Colonic mucosa (tissue), 4 donors: ENCODE results near the gene IL1R1. TPM values are rescaled to one million over a fixed set of nuclear protein-coding genes. Genes with fewer than 3 reads are reported as not detected.

Source experiments
- DNase-seq: peaks from one replicate; pipeline ENCODE4 v3.0.0-alpha.2; 2020
- H3K27ac ChIP-seq: fragments of 200-600 bp; one replicate; pipeline ENCODE4 v1.8.0; 2021
- H3K27me3 ChIP-seq: fragments of 200-600 bp; one replicate; pipeline ENCODE4 v1.8.0; 2021
- H3K36me3 ChIP-seq: fragments of 200-600 bp; one replicate; pipeline ENCODE4 v1.8.0; 2021
- H3K4me1 ChIP-seq: fragments of 200-600 bp; one replicate; pipeline ENCODE4 v1.8.0; 2021; ENCODE audit warnings: mild to moderate bottlenecking
- H3K4me3 ChIP-seq: fragments of 200-600 bp; one replicate; pipeline ENCODE4 v1.8.0; 2021
- H3K9ac ChIP-seq, 2 donors: one replicate each; pipeline ENCODE4 v1.7.0; 2013; ENCODE audit warnings: control low read depth in 2 of 2, low read depth in 2 of 2, low read length in 2 of 2
- H3K9me3 ChIP-seq: fragments of 200-600 bp; one replicate; pipeline ENCODE4 v1.8.0; 2021
- intact Hi-C: fragments of 100-400 bp; cut with DNase I; formaldehyde crosslinking; loops from one replicate; pipeline ENCODE4 v1.14.1; 2022
- total RNA-seq, 2 donors: library from RNA; stranded (reverse); fragmentation: NEBNext Ultra II Directional in 1 of 2; extraction: Animal tissue kit (Norgen Biotek cat#: 25700) in 1 of 2; gene quantifications; one replicate each; pipeline ENCODE4 v1.2.1, GENCODE V29; 2021
- TF ChIP-seq, protein P1 (sequence below): fragments of 200-600 bp; IDR thresholded peaks from one replicate; pipeline ENCODE4 v1.8.0; 2022; ENCODE audit warnings: antibody characterized with exemption, mild to moderate bottlenecking
- donor health status: healthy.
- donor health status: DM: no; HTN: no; CAD: no.
- donor health status: DM: no; HTN: no; CAD: no.

Gene IL1R1
- total RNA-seq, 2 donors from 2014 or later, result 13.9 to 23.9 TPM

GRCh38 chr2:102190430-102191107, 48.0 kb downstream of the IL1R1 start:
- Histone ChIP-seq H3K9ac (no peak overlapping the region), H3K4me1 (no peaks in the 10 kb centered on the region), H3K9me3 (no peaks in the 10 kb centered on the region), H3K27me3 (no peaks in the 10 kb centered on the region), H3K36me3 (no peaks in the 10 kb centered on the region), H3K27ac (no peak overlapping the region), H3K4me3 (no peak overlapping the region)
- DNase-seq, result peak; percentile 22
- TF ChIP-seq, protein P1, sequence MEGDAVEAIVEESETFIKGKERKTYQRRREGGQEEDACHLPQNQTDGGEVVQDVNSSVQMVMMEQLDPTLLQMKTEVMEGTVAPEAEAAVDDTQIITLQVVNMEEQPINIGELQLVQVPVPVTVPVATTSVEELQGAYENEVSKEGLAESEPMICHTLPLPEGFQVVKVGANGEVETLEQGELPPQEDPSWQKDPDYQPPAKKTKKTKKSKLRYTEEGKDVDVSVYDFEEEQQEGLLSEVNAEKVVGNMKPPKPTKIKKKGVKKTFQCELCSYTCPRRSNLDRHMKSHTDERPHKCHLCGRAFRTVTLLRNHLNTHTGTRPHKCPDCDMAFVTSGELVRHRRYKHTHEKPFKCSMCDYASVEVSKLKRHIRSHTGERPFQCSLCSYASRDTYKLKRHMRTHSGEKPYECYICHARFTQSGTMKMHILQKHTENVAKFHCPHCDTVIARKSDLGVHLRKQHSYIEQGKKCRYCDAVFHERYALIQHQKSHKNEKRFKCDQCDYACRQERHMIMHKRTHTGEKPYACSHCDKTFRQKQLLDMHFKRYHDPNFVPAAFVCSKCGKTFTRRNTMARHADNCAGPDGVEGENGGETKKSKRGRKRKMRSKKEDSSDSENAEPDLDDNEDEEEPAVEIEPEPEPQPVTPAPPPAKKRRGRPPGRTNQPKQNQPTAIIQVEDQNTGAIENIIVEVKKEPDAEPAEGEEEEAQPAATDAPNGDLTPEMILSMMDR, result no peak
- intact Hi-C loops, result no loop called here

- TF ChIP-seq, protein P1, result no peak
- intact Hi-C loops, result no loop called here
- no peak overlapping the region for H3K9ac ChIP-seq
- no peaks in the 10 kb centered on the region for H3K4me1 ChIP-seq
- H3K4me3 ChIP-seq, result no peak overlapping the region
- H3K27me3 ChIP-seq, result no peaks in the 10 kb centered on the region
- no peaks in the 10 kb centered on the region for H3K9me3 ChIP-seq
- H3K27ac ChIP-seq, result no peak overlapping the region
- no peaks in the 10 kb centered on the region for H3K36me3 ChIP-seq
- DNase-seq, result no peak
Measured at GRCh38 chr2:102191501-102191900, 49.0 kb downstream of the IL1R1 start.

GRCh38 chr2:102193074-102193473, 50.5 kb downstream of the IL1R1 start:
- intact Hi-C loops, result no loop called here
- H3K27me3 ChIP-seq, result no peaks in the 10 kb centered on the region
- H3K4me3 ChIP-seq, result no peak overlapping the region
- TF ChIP-seq, protein P1, result no peak
- no peaks in the 10 kb centered on the region for H3K4me1 ChIP-seq
- no peak for DNase-seq
- H3K9me3 ChIP-seq, result no peaks in the 10 kb centered on the region
- no peak overlapping the region for H3K27ac ChIP-seq
- no peaks in the 10 kb centered on the region for H3K36me3 ChIP-seq
- H3K9ac ChIP-seq, result no peak overlapping the region

DNA sequence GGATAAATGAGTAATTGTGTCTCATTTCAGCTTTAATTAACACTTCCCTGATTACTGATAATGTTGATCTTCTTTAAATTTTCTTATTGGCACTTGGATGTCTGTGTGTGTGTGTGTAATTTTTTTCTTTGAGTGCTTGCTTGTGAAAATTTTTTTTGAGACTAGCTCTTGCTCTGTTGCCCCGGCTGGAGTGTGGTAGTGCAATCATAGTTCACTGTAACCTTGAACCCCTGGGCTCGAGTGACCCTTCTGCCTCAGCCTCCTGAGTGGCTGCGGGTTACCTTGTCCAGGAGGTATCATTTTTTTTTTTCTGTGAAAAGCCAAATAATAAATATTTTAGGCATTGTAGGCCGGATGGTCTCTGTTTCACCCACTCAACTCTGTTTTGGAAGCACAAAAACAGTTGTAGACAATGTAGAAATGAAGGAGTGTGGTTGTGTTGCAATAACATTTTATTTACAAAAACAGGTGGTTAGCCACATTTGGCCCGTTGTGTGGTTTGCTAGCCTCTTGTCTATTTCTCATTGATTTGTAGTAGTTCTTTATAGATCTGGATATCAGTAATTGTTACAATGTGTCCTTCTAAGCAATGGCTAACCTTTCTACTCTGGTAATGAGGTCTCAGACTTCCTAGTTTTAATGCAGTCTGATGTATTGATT, 52.2 kb downstream of the IL1R1 start:
- Histone ChIP-seq H3K4me3 (no peak overlapping the region), H3K27ac (no peak overlapping the region), H3K4me1 (no peaks in the 10 kb centered on the region), H3K36me3 (no peaks in the 10 kb centered on the region), H3K27me3 (no peaks in the 10 kb centered on the region), H3K9me3 (no peaks in the 10 kb centered on the region), H3K9ac (no peak overlapping the region)
- DNase-seq, result no peak
- TF ChIP-seq, protein P1, result no peak
- intact Hi-C loops, result no loop called here

DNA sequence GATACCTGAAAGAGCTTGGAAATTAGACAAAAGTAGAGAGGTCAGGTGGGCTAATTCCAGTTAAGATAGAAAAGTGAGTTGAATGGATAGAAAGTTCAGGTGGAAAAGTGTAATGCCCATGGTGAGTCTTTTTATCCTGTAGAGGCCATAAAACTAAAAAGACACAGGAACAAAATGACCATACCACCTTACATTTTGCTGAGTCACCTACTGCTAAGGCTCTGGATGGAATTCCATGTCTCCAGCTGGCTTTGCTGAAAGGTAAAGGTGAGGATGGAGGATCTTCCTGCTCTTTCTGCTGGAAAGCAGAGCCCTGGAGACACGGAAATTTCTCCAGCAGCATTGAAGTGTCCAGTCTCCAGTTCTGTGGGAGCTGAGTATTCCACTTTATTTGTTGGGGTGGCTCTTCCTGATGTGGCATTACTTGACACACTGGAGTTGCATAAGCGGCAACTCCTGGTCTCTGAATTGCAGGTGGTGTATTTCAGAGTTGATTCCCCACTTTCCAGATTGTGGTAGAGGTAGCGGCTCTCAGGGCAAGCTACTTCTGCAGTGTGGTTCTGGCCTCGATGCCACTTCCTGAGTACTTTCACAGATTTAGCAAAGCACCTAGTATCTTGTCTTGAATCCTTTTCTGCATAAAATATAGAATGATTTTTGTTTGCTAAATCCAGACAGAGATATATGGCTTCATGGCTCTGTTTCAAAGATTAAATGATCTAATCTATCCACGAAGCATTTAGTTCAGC, 55.0 kb downstream of the IL1R1 start:
- no peak overlapping the region for H3K27ac ChIP-seq
- no peaks in the 10 kb centered on the region for H3K4me1 ChIP-seq
- intact Hi-C loops, result no loop called here
- no peak overlapping the region for H3K4me3 ChIP-seq
- no peaks in the 10 kb centered on the region for H3K36me3 ChIP-seq
- H3K9me3 ChIP-seq, result no peaks in the 10 kb centered on the region
- no peak overlapping the region for H3K9ac ChIP-seq
- no peak for DNase-seq
- no peaks in the 10 kb centered on the region for H3K27me3 ChIP-seq
- TF ChIP-seq, protein P1, result no peak
